H1 (cell line): ENCODE data around the gene ATP6V0A4. TPM values are rescaled to one million over a fixed set of nuclear protein-coding genes. Genes with fewer than 3 reads are reported as not detected.
A peak's percentile ranks its signal among the peaks of the same experiment; 100 is the strongest.

Experiments used
- CHD7 ChIP-seq: fragments of 300-600 bp; sonication (generic); IDR thresholded peaks from 2 replicates; pipeline ENCODE4 v1.7.1; 2012; ENCODE audit warnings: low read length, moderate library complexity, mild to moderate bottlenecking, inconsistent platforms; ENCODE audit not compliant: insufficient replicate concordance
- HDAC2 ChIP-seq, 2 experiments: fragments of 300-600 bp in 1 of 2; sonication (generic) in 1 of 2; IDR thresholded peaks; 2 replicates each; pipeline ENCODE4 v1.6.1; 2011 to 2012; ENCODE audit warnings: low read depth in 2 of 2, low read length in 2 of 2, mild to moderate bottlenecking in 2 of 2, moderate library complexity in 2 of 2, borderline replicate concordance in 1 of 2, inconsistent platforms in 1 of 2
- polyA plus RNA-seq, 7 experiments: library from polyadenylated mRNA; depleted of rRNA in 3 of 7; stranded (reverse) in 5 of 7; unstranded in 2 of 7; fragments of >200 nt in 5 of 7; fragments of 200-250 nt in 2 of 7; gene quantifications; 1 replicate in 5 of 7; 2 replicates in 1 of 7; 4 replicates in 1 of 7; pipeline versions ENCODE4 v1.2.1 to v1.2.3, GENCODE V29; 2011 to 2013; ENCODE audit warnings: missing spikeins in 2 of 7, mixed read lengths in 2 of 7
- total RNA-seq: library from RNA; stranded (reverse); fragmentation: NEBNext Ultra II Directional; extraction: Animal tissue kit (Norgen Biotek cat#: 25700); gene quantifications from 2 replicates; pipeline ENCODE4 v1.2.1, GENCODE V29; 2021

The ATP6V0A4 gene
- total and polyA plus RNA-seq, 2 of the 8 experiments (the other 6 are each of a cell fraction or from before 2014, with no cell fraction given), result 0.47 to 1.6 TPM

GRCh38 chr7:138797715-138798320 is at the start of gene ATP6V0A4, which contains the start of gene TMEM213 (continued):
- no peak for TF ChIP-seq CHD7
- peak in 1 of 2 experiments; percentile 61; a peak in 1 of 4 replicates for TF ChIP-seq HDAC2 (IDR thresholded peaks at IDR 0.05; ENCODE audit: borderline replicate concordance in 1 of 2, low read depth in 2 of 2, low read length in 2 of 2)
